ENCODE measurements around the gene SELENON.

Gene SELENON

GRCh38 chr1:25773441-25774125, 26.4 kb upstream of the SELENON start:
- TF ChIP-seq ZBTB7A (IDR thresholded peaks at IDR 0.05; ENCODE audit: low read depth), result no peak
- TF ChIP-seq REST (IDR thresholded peaks at IDR 0.05; ENCODE audit: low read depth), result no peak
- TF ChIP-seq CEBPB (IDR thresholded peaks at IDR 0.05), result no peak
- TF ChIP-seq FOXM1 (IDR thresholded peaks at IDR 0.05; ENCODE audit: borderline replicate concordance, low read depth), result no peak
- TF ChIP-seq YY1 (IDR thresholded peaks at IDR 0.05; ENCODE audit: low read depth), result no peak

GRCh38 chr1:25774206-25774803, 25.7 kb upstream of the SELENON start:
- TF ChIP-seq NFIC (IDR thresholded peaks at IDR 0.05), result no peak
- no peak for TF ChIP-seq TEAD4 (IDR thresholded peaks at IDR 0.05)
- TF ChIP-seq TCF12 (IDR thresholded peaks at IDR 0.05; ENCODE audit: low read depth), result no peak
- no peak for TF ChIP-seq FOXM1 (IDR thresholded peaks at IDR 0.05; ENCODE audit: borderline replicate concordance, low read depth)
- no peak for TF ChIP-seq CREB1 (IDR thresholded peaks at IDR 0.05; ENCODE audit: low read depth)

DNA sequence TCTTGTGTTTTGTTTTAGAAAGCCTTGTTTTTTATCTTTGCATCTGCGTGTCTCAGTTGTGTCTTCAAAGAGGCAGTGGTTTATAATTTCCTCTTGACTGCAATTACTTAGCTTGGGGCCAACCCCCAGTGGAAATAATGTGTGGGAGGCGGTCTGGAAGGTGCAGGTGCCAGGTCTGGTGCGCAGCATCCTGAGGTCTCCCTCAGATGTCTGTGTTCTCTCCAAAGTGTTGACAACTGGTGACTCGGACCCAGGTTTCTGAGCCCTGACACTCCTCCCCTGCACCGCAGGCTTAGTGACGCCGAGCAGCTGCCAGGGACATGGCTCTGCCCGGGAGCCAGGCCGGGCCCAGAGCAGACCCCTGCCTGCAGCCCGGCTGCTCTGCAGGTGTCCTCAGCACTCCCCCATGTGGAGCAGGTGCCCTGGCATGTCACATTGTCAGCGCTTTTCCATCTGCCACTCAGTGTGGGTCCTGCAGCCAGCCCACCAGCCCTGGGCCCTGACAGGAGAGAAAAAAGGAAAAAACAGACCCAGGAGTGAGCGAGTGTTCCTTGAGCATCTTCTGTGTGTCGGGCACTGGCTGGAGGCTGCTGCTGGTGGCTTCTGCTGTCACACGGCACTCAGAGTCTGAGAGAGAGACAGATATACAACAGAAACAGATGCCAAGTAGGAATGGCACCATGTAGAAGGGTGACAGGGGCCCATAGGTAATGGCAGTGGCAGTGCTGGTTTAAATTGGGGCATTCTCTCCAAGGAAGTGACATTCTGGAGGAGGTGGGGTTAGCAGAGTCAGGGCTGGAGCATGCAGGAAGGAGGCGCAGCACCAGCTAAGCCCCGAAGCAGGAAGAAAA, 24.8 kb upstream of the SELENON start:
- no peak for TF ChIP-seq CEBPB (IDR thresholded peaks at IDR 0.05)
- TF ChIP-seq TCF12 (IDR thresholded peaks at IDR 0.05; ENCODE audit: low read depth), result no peak
- no peak for TF ChIP-seq TEAD4 (IDR thresholded peaks at IDR 0.05)
- TF ChIP-seq ZBTB7A (IDR thresholded peaks at IDR 0.05; ENCODE audit: low read depth), result no peak
- no peak for TF ChIP-seq RAD21 (IDR thresholded peaks at IDR 0.05; ENCODE audit: low read depth)

- TF ChIP-seq TEAD4 (IDR thresholded peaks at IDR 0.05), result no peak
- no peak for TF ChIP-seq YY1 (IDR thresholded peaks at IDR 0.05; ENCODE audit: low read depth)
- TF ChIP-seq, protein P1, sequence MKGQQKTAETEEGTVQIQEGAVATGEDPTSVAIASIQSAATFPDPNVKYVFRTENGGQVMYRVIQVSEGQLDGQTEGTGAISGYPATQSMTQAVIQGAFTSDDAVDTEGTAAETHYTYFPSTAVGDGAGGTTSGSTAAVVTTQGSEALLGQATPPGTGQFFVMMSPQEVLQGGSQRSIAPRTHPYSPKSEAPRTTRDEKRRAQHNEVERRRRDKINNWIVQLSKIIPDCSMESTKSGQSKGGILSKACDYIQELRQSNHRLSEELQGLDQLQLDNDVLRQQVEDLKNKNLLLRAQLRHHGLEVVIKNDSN (IDR thresholded peaks at IDR 0.05), result no peak
- TF ChIP-seq ZBTB7A (IDR thresholded peaks at IDR 0.05; ENCODE audit: low read depth), result no peak
- TF ChIP-seq CREB1 (IDR thresholded peaks at IDR 0.05; ENCODE audit: low read depth), result no peak
- TF ChIP-seq FOXM1 (IDR thresholded peaks at IDR 0.05; ENCODE audit: borderline replicate concordance, low read depth), result no peak
- TF ChIP-seq REST (IDR thresholded peaks at IDR 0.05; ENCODE audit: low read depth), result no peak
- TF ChIP-seq EP300 (IDR thresholded peaks at IDR 0.05; ENCODE audit: borderline replicate concordance), result no peak
- no peak for TF ChIP-seq EGR1 (IDR thresholded peaks at IDR 0.05)
- TF ChIP-seq RAD21 (IDR thresholded peaks at IDR 0.05; ENCODE audit: low read depth), result no peak
- no peak for TF ChIP-seq NFIC (IDR thresholded peaks at IDR 0.05)
- no peak for TF ChIP-seq MAX (IDR thresholded peaks at IDR 0.05)
- TF ChIP-seq CEBPB (IDR thresholded peaks at IDR 0.05), result no peak
- TF ChIP-seq TAF1 (IDR thresholded peaks at IDR 0.05; ENCODE audit: low read depth), result no peak
- TF ChIP-seq TCF12 (IDR thresholded peaks at IDR 0.05; ENCODE audit: low read depth), result no peak
Observed at GRCh38 chr1:25779388-25779787, 20.6 kb upstream of the SELENON start.

- TF ChIP-seq YY1 (IDR thresholded peaks at IDR 0.05; ENCODE audit: low read depth) (no peak), FOXM1 (IDR thresholded peaks at IDR 0.05; ENCODE audit: borderline replicate concordance, low read depth) (no peak), RAD21 (IDR thresholded peaks at IDR 0.05; ENCODE audit: low read depth) (no peak), CEBPB (IDR thresholded peaks at IDR 0.05) (no peak), TEAD4 (IDR thresholded peaks at IDR 0.05) (no peak), REST (IDR thresholded peaks at IDR 0.05; ENCODE audit: low read depth) (no peak), MAX (IDR thresholded peaks at IDR 0.05) (no peak), EGR1 (IDR thresholded peaks at IDR 0.05) (no peak), TCF12 (IDR thresholded peaks at IDR 0.05; ENCODE audit: low read depth) (no peak), NFIC (IDR thresholded peaks at IDR 0.05) (no peak), EP300 (IDR thresholded peaks at IDR 0.05; ENCODE audit: borderline replicate concordance) (no peak)
- TF ChIP-seq, protein P1 (IDR thresholded peaks at IDR 0.05), result no peak
Observed at GRCh38 chr1:25779894-25780293, 20.1 kb upstream of the SELENON start.
